ENCODE data around the gene CYP2R1.

DNA sequence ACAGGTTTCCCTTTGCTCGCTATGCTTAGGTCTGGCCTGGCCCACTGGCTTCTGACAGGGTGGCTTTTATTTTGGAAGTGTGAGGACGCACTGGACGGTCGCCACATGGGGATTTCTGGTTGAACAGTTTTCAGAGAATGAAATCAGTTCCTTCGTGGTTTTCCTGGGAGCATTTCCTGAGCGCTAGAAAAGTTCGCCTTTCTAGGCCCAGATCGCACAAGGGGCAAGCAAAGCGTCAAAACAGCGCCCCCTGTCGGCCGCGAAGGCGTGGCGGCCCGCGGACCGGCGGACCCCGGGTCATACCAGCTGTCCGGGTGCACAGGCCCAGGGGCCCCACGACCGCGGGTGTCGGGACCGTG, 12.7 kb upstream of the CYP2R1 start:
- TF ChIP-seq CTCF (IDR thresholded peaks at IDR 0.05) (peak; percentile 88 to 97 (median 94)), POLR2A (IDR thresholded peaks at IDR 0.05) (no peak)

All from testis (tissue), 2 donors.